Measurements from ENCODE around the gene ZDHHC1.
"Not testable (repeated sequence)": the region's sequence is repeated elsewhere in the genome, so short reads cannot be mapped to it uniquely, and the experiment has no call there.

The ZDHHC1 gene

DNA sequence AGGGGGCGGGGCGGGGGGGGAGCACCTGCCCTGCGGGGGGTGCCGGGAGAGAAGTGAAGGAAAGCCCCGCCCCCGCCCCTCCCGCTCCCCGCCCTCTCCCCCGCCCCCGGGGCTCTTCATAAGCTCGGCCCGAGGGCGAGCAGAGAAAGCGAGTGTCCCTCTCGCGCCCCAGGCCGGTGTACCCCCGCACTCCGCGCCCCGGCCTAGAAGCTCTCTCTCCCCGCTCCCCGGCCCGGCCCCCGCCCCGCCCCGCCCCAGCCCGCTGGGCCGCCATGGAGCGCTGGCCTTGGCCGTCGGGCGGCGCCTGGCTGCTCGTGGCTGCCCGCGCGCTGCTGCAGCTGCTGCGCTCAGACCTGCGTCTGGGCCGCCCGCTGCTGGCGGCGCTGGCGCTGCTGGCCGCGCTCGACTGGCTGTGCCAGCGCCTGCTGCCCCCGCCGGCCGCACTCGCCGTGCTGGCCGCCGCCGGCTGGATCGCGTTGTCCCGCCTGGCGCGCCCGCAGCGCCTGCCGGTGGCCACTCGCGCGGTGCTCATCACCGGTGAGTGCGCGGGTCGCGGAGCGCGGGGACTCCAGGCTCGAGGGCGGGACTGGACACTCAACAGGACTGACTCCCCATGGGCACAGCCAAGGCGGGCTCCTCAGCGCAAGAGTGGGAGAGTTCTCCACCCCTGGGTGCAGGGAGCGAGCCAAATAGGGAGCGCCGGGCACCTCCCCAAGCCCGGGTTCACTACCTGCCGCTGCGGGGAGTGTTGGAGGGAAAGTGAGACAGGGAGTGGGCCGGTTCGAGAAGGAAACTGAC lies 14.9 kb upstream of the ZDHHC1 start, which contains the start of gene HSD11B2:
Gene HSD11B2, plus strand, starts transcription at position 145 of the 798 bp plus-strand sequence. Its CDS starts 128 bp downstream, at position 273.
- no peak for DNase-seq (ENCODE audit: low read depth)

DNA sequence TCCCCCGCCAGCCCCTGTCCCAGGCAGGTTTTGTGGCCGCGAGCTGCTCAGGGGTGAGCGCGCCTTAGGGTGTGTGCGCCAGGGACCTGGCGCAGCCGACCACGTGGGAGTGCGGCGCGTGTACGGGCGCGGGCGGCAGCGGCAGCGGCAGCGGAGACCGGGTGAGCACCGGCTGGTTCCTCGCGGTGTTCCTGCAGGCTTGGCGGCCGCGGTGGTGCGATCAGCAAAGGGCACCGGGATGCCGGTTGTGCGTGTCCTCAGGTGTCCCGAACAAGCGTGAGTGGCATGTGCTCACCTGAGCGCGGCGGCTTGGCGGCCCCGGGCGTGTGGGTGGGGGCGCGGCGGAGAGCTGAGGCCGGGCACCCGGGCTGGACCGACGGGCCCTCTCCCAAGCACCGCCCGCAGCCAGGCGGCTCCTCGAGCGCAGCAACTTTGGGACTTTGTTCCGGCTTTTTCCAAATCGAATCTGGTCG lies 14.3 kb upstream of the ZDHHC1 start:
- peak; percentile 30 for DNase-seq (ENCODE audit: low read depth)

DNA sequence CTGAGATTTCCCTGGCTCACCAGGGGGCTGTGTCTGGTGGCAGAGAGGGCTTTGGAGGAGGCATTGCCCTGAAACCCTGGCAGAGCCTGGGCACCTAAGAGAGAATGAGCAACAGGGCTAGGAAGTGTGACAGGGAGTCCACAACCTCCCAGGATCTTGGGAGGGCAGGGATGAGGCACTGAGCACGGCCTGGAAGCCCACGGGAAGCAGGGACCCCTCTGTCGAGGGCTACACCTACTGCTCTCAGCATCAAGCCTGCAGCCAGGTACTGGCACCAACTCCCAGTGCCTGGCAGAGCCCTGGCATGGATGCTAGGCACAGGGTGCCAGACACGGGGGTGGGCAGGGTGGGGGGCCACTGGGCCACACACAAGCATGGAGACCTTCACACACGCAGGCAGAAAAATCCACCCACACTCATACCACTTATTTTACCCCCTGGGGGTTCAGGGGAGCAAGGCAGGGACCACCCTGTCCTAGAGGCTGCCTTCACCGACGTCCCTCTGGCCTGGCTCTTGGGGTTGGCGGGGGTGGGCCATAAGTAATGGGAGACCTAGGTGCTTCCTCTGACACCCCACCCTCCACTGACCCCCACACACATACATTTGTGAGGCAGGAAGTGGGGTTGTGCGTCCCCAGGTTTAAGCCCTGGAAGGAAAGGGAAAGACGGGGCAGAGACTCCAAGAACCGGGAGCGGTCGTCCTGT lies 13.7 kb upstream of the ZDHHC1 start:
- DNase-seq (ENCODE audit: low read depth): no peak

DNA sequence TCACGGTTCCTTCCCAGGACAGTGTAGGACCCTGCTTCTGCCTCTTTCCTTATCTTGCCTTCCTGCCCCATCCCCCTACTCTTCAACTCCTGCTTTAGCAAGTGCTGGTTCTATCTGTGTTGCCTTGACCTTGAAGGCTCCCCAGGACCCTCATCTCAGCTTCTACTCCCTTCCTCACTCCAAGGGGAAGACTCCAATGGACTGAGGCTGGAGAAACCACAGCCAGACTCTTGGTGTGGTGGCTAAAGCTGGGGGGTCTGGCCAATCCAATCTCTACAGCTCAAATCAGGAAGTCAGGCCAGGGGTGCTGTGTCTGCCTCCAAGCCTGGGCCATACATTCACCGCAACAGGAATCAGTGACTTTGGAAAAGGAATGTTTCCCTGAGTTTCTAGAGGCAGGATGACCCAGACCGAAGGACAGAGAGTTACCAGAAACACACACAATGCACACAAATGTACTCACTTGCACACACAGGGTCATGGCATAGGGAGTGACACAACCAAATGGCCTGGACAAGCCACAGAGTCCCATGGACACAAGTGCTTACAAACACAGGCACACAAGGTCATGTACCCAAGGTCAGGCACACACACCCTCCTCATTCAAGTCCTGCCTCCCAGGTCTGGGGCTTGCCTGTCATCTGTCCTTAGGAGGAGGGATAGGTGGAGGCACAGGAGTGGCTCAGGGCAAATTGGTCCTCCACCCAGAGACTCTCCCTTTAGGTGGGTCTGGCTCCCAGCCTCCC lies 12.9 kb upstream of the ZDHHC1 start:
- DNase-seq (ENCODE audit: low read depth): no peak

- no peak for DNase-seq (ENCODE audit: low read depth)
Observed at GRCh38 chr16:67428146-67428731, 12.0 kb upstream of the ZDHHC1 start.

DNA sequence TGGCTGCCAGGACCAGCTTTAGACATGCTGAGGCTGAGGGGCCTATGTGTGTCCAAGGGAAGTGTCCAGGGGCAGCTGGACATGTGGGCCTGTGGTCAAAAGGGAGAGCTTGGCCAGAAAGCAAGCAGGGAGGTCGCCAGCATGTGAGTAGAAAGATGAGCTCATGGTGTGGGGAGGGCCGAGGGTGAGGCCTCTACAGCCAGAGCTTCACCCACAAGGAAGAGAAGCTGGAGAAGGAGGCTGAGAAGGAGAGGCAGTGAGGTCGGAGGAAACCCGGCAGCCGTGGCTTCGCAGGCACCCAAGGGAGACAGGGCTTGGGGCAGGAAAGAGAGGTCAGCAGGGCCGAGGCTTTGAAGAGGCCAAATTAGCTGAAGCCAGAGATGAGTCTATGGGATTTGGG lies 10.7 kb upstream of the ZDHHC1 start:
- no peak for DNase-seq (ENCODE audit: low read depth)

- DNase-seq (ENCODE audit: low read depth): no peak
Observed at GRCh38 chr16:67426022-67426421, 9.7 kb upstream of the ZDHHC1 start.

DNA sequence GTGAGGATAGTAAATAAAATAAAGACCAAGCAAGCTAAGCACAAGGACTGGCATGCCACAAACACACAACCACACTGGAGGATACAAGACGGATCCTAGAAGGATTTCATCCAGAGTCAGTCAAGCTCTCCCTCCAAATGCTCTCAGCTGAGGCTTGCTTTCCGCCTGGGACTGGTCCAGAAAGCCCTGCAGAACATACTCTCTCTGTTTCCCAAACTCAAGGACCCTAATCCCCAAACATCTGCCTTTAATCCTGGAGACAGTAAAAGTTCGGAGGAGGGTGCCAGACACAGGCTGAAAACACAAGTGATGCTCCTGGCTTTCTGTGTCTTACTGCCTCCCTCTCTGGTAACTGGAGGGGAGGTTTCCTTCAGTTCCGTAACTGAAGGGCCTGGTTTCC lies 9.3 kb upstream of the ZDHHC1 start:
- DNase-seq (ENCODE audit: low read depth): no peak

DNA sequence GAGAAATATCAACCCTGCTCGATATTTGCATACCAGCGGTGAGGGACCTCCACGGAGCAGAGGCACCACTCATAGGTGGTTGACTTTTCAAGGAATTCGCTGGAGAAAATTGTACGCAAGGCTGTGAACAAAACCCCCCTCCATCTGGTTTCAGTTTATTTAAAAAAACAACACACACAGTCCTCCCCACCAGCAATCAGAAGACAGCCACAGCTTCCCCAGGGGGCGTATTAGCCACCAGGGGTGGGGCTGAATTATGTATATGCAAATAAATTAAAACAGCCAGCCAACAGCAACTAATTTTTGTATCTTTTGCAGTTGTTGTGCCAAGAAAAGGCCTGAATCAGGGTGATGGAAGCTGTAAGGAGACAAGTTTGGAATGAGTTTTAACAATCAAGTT lies 8.8 kb upstream of the ZDHHC1 start:
- no peak for DNase-seq (ENCODE audit: low read depth)

DNA sequence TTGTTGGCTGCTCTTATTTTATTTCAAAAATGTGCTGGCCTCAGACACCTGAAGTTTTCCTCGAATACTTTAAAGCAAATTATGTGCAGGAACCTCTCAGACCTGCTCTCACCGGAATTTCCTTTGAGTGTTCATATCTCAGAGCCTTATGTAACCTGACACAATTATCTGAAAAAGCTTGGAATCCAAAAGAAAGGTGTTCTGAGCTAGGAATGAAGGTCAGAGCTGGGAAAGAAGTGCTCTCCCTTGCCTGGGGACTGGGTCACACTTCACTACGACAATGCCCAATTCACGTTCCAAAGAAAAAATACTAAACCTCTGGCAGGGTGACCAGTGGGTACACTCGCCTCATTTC lies 8.0 kb upstream of the ZDHHC1 start:
- DNase-seq (ENCODE audit: low read depth): no peak

- DNase-seq (ENCODE audit: low read depth): no peak
Observed at GRCh38 chr16:67423611-67424260, 7.5 kb upstream of the ZDHHC1 start.

DNA sequence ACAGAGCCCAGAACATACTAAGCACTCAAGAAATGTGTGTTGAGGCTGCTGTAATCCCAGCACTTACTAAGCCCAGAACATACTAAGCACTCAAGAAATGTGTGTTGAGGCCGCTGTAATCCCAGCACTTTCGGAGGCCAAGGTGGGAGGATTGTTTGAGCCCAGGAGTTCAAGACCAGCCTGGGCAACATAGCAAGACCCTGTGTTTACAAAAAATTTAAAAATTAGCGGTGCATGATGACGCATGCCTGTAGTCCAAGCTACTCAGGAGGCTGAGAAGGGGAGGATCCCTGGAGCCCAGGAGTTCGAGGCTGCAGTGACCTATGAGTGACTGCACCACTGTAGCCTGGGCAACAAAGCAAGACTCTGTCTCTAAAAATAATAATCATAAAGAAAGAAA lies 6.7 kb upstream of the ZDHHC1 start:
- DNase-seq (ENCODE audit: low read depth): no peak

DNA sequence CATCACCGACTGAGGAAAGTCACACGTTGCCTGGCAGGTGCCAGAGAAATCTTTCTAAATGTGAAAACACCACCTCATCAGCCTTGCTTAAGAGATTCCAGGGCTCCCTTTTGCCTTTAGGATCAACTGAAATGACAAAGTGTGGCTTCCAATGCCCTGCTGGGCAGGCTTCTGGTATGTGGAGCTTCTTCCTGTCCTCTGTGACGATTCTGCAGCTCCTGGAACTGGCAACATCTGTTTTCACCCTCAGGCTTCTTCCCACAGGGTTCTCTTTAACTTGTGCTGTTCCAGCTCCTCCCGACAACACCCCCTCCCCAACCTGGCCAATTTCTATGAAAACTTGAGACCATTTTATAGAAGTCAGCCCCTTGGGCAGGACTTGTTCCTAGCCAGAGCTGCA lies 4.8 kb upstream of the ZDHHC1 start:
- no peak for DNase-seq (ENCODE audit: low read depth)

GRCh38 chr16:67419931-67420330 lies 3.7 kb upstream of the ZDHHC1 start:
- no peak for DNase-seq (ENCODE audit: low read depth)

DNA sequence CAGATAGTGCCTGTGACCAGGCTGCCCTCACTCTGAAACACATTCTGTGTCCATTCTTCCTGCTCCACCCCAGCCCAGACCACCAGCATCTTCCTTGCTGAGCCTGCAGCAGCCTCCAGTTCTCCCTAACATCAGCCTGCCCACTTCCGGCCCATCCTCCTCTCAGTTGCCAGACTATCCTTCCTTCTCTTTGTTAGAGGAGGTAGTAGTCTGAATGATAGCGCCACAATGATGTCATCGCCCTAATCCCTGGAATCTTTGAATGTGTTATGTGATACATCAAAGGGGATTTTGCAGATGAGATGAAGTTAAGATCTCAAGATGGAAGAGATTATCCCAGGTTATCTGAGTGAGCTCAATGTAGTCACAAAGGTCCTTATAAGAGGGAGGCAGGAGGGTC lies 3.2 kb upstream of the ZDHHC1 start:
- no peak for DNase-seq (ENCODE audit: low read depth)

DNA sequence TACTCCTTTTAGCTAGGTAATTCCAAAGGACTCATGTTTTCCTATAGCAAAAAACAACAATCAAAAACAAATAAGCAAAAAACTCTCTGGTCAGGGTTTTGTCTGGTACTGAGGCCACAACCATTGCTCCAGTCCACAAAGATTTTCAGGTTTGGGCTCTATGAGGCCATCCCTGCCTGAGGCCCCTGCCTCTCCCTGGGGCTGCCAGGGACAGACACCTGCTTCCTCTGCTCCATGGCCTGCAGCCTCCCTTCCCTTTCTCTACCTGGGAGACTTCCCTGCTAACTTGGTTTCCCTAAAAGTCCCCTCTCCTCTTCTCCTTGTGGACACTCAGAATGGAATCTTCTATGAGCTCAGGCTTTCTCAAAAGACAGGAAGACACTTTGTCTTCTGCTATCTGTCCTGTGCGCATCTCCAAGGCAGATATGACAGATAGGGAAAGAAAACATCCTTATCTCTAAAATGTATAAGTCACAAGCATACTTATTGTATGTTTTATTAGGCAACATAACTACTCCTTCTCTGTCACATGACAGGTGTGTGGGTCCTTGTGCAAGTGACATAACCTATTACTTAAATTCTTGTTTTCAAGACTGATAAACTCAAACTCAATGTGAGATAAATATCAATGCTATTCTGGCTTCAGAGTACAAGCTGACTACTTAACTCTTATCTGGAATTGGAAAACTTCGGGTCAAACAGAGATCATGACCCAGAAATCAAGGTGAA lies 1.2 kb upstream of the ZDHHC1 start:
- no peak for DNase-seq (ENCODE audit: low read depth)

DNA sequence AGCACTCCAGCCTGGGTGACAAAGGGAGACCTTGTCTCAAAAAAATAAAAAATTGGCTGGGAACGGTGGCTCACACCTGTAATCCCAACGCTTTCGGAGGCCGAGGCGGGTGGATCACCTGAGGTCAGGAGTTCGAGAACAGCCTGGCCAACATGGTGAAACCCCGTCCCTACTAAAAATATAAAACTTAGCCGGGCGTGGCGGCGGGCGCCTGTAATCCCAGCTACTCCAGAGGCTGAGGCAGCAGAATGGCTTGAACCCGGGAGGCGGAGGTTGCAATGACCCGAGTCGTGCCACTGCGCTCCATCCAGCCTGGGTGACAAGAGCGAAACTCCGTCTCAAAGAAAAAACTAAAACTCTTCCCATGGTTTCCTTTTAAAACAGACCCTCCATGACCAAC lies 856 bp downstream of the ZDHHC1 start:
- DNase-seq (ENCODE audit: low read depth): not testable (repeated sequence)

GRCh38 chr16:67413978-67414911 lies 2.0 kb downstream of the ZDHHC1 start:
- DNase-seq (ENCODE audit: low read depth): no peak

DNA sequence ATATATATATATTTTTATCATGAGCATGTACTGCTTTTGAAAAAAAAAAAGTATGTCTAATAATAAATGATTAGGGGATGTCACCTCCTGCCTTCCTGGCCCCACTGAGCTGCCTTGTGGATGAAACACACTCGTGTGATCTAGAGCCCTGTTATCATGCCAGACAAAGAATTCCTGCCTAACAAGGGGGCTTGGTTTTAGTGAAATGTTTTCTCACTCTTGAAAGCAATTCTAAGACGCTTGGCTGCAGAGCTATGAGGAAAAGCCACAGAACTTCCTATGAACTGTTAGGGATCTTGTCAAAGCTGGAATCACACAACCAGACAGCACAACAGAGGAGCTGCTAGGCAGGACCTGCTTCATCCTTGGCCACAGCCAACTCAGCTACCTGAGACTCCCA lies 4.0 kb downstream of the ZDHHC1 start:
- DNase-seq (ENCODE audit: low read depth): no peak

- DNase-seq (ENCODE audit: low read depth): no peak
Observed at GRCh38 chr16:67411339-67411738, 4.9 kb downstream of the ZDHHC1 start.
